Astrocyte (in vitro differentiated cells and primary cell): Measurements from ENCODE around the gene TMEM217.

ENCODE experiments used
- EZH2 ChIP-seq: IDR thresholded peaks from 2 replicates; pipeline ENCODE4 v1.6.1; 2012; ENCODE audit warnings: mild to moderate bottlenecking, low read length, inconsistent platforms; ENCODE audit not compliant: insufficient read depth
- TF ChIP-seq, protein P1 (sequence below): IDR thresholded peaks from 2 replicates; pipeline ENCODE4 v1.5.1; 2011; ENCODE audit warnings: low read depth, mild to moderate bottlenecking, inconsistent platforms, low read length, moderate library complexity; ENCODE audit not compliant: insufficient read depth

DNA sequence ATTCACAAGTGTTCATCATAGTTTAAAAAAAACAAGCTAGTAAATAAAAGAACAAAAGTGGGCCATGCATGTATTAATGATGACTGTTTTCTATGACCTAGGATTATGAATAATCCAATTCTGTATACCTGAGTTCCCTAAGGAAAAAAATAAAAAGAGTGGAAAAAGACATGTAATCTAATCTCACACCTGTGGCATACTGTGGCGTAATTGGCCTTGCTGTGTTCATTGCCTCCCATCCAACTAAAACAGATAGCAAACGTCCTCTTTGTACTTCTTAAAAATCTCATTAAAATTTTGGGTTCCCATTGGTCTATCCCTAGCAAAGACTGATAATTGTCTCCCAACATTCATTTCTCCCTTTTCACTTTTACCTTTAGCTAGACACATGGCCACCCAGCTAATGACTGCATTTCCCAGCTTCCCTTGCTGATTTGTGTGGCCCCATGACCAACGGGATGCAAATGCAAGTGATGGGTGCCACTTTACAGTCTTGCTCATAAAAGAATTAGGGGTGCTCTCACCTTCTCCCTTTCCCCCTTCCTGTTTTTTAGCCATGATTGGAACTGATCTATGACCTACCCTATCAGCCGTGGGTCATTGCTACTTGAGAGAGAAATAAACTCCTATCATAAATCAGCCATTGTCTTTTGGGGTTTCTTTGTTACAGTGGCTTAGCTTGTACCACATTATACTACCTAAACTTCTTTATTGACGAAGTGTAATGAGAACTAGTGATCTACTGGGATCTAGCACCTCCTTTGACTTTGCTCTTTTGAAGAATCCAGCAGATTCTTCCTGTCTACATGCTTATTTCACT lies 32.4 kb downstream of the TMEM217 start:
- TF ChIP-seq, protein P1, sequence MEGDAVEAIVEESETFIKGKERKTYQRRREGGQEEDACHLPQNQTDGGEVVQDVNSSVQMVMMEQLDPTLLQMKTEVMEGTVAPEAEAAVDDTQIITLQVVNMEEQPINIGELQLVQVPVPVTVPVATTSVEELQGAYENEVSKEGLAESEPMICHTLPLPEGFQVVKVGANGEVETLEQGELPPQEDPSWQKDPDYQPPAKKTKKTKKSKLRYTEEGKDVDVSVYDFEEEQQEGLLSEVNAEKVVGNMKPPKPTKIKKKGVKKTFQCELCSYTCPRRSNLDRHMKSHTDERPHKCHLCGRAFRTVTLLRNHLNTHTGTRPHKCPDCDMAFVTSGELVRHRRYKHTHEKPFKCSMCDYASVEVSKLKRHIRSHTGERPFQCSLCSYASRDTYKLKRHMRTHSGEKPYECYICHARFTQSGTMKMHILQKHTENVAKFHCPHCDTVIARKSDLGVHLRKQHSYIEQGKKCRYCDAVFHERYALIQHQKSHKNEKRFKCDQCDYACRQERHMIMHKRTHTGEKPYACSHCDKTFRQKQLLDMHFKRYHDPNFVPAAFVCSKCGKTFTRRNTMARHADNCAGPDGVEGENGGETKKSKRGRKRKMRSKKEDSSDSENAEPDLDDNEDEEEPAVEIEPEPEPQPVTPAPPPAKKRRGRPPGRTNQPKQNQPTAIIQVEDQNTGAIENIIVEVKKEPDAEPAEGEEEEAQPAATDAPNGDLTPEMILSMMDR = no peak
- no peak for TF ChIP-seq EZH2
